ENCODE data around the gene CEP128. TPM values are rescaled to one million over a fixed set of nuclear protein-coding genes. Genes with fewer than 3 reads are reported as not detected.

The CEP128 gene
- total RNA-seq, 1 donor = 5.4 TPM

DNA sequence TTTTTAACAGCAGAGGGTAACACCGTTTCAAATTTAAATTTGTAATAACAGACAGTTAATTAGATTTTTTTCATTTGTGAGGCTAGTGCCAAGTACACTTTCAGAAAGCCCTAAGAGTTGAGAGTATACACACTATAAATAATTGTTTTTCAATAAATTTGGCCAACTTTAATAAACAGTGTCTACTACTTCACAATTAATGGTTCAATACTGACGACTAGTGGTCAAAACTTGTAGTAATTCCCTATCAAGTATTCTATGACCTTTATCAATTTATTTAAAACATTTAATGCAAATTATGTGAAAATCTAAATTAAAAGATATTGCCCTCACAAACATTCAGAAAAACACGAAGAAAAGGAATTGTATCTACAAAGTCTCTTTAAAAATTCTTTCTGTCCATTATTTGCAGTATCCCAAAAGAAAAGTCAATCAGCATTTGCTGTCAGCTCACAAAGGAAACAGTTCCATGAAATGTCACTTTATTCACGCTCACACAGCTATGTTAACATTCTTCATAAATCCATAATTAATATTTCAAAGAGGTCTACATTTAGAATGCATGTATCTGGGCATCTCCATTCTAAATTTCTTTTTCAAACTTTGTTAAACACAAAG is 91.2 kb downstream of the CEP128 start:
- no peaks in the 10 kb centered on the region for H3K79me2 ChIP-seq (ENCODE audit: insufficient read depth, low read length)
- TF ChIP-seq, protein P1, sequence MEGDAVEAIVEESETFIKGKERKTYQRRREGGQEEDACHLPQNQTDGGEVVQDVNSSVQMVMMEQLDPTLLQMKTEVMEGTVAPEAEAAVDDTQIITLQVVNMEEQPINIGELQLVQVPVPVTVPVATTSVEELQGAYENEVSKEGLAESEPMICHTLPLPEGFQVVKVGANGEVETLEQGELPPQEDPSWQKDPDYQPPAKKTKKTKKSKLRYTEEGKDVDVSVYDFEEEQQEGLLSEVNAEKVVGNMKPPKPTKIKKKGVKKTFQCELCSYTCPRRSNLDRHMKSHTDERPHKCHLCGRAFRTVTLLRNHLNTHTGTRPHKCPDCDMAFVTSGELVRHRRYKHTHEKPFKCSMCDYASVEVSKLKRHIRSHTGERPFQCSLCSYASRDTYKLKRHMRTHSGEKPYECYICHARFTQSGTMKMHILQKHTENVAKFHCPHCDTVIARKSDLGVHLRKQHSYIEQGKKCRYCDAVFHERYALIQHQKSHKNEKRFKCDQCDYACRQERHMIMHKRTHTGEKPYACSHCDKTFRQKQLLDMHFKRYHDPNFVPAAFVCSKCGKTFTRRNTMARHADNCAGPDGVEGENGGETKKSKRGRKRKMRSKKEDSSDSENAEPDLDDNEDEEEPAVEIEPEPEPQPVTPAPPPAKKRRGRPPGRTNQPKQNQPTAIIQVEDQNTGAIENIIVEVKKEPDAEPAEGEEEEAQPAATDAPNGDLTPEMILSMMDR (IDR thresholded peaks at IDR 0.05; ENCODE audit: extremely low read depth, low read depth, low read length) = peak; percentile 64
- peak overlapping the region; percentile 66 for H3K4me2 ChIP-seq (ENCODE audit: insufficient read depth, low read length)
- no peaks in the 10 kb centered on the region for H3K27me3 ChIP-seq (ENCODE audit: insufficient read depth, low read length)
- no peaks in the 10 kb centered on the region for H3K9me3 ChIP-seq (ENCODE audit: low read depth, low read length)
- DNase-seq (ENCODE audit: insufficient read length, low spot score, missing footprints) = no peak
- no peak overlapping the region for H2AFZ ChIP-seq (ENCODE audit: low read length)
- H4K20me1 ChIP-seq (ENCODE audit: insufficient read depth, low read length) = no peaks in the 10 kb centered on the region
- no peak overlapping the region for H3K27ac ChIP-seq (ENCODE audit: low read depth, low read length)
- H3K4me3 ChIP-seq (ENCODE audit: insufficient read depth, low read length) = no peak overlapping the region
- peaks cover 9% of the 10 kb centered on the region for H3K4me1 ChIP-seq (ENCODE audit: insufficient read depth, low read length)
- no peaks in the 10 kb centered on the region for H3K36me3 ChIP-seq (ENCODE audit: insufficient read depth, low read length)

DNA sequence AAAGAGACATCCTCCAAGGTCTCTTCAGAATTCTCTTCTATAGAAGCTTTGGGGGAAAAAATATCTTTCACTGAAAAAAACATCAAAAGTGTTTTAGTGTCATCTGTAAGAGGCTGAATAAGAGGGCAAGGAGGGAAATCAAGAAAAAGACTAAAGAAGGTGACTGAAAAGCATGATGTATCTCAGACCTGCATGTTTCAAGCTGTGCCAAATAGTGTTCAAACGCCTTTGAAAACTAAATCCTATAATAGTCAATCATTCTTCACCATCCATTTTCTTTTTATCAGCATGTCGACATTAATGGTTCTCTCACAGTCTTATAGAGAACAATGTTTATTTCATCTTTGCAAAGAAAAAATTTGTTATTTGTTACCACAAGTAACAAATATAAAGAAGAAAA is 94.5 kb downstream of the CEP128 start:
- H3K9me3 ChIP-seq (ENCODE audit: low read depth, low read length) = no peaks in the 10 kb centered on the region
- TF ChIP-seq, protein P1 (IDR thresholded peaks at IDR 0.05; ENCODE audit: extremely low read depth, low read depth, low read length) = no peak
- H3K79me2 ChIP-seq (ENCODE audit: insufficient read depth, low read length) = no peaks in the 10 kb centered on the region
- H3K27ac ChIP-seq (ENCODE audit: low read depth, low read length) = no peak overlapping the region
- H3K36me3 ChIP-seq (ENCODE audit: insufficient read depth, low read length) = no peaks in the 10 kb centered on the region
- no peak overlapping the region for H3K4me3 ChIP-seq (ENCODE audit: insufficient read depth, low read length)
- no peak for DNase-seq (ENCODE audit: insufficient read length, low spot score, missing footprints)
- no peak overlapping the region for H2AFZ ChIP-seq (ENCODE audit: low read length)
- H3K4me2 ChIP-seq (ENCODE audit: insufficient read depth, low read length) = no peak overlapping the region
- H3K27me3 ChIP-seq (ENCODE audit: insufficient read depth, low read length) = no peaks in the 10 kb centered on the region
- peaks cover 9% of the 10 kb centered on the region for H3K4me1 ChIP-seq (ENCODE audit: insufficient read depth, low read length)
- no peaks in the 10 kb centered on the region for H4K20me1 ChIP-seq (ENCODE audit: insufficient read depth, low read length)

DNA sequence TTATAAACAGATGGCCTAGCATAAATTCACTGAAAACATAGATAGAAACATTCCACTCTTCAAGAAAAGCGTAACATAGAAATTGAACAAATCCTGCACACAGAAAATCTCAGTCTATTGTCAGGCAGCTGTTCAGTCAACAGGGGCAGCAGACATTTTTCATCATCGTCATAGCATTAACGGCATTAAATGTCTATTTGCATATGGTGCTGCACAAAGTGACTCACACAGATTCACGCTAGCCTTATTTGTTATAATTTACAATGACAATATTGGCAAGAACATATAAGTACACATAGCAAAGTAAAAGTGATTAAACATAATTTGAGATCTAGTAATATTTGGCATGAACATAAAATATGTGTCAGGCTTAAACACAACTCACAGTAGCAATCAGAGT is 95.7 kb downstream of the CEP128 start:
- Histone ChIP-seq H2AFZ (ENCODE audit: low read length) (no peak overlapping the region), H3K4me3 (ENCODE audit: insufficient read depth, low read length) (no peak overlapping the region), H3K79me2 (ENCODE audit: insufficient read depth, low read length) (no peaks in the 10 kb centered on the region), H3K27me3 (ENCODE audit: insufficient read depth, low read length) (no peaks in the 10 kb centered on the region), H3K4me2 (ENCODE audit: insufficient read depth, low read length) (no peak overlapping the region), H4K20me1 (ENCODE audit: insufficient read depth, low read length) (no peaks in the 10 kb centered on the region), H3K27ac (ENCODE audit: low read depth, low read length) (no peak overlapping the region), H3K36me3 (ENCODE audit: insufficient read depth, low read length) (no peaks in the 10 kb centered on the region), H3K9me3 (ENCODE audit: low read depth, low read length) (no peaks in the 10 kb centered on the region), H3K4me1 (ENCODE audit: insufficient read depth, low read length) (peaks cover 9% of the 10 kb centered on the region)
- no peak for DNase-seq (ENCODE audit: insufficient read length, low spot score, missing footprints)
- TF ChIP-seq, protein P1 (IDR thresholded peaks at IDR 0.05; ENCODE audit: extremely low read depth, low read depth, low read length) = no peak

DNA sequence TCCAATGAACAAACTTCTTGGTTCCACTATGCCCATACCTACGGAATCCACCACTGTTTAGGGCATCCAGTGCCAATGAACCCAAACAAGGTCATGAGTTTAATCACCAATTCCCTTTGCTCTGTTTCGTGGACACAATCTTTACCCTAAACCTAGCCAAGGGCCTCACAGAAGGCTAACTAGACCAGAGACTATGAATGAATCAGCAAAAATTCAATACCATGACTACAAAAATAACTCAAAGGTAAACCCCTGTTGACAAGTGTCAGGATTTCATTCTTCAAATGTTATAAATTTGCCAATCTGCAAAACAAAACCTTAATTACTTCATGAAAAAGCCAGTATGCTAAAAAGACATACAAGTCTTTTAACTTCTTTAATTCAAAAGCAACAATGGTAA is 96.7 kb downstream of the CEP128 start:
- Histone ChIP-seq H3K4me3 (ENCODE audit: insufficient read depth, low read length) (no peak overlapping the region), H2AFZ (ENCODE audit: low read length) (peak overlapping the region; percentile 72), H4K20me1 (ENCODE audit: insufficient read depth, low read length) (no peaks in the 10 kb centered on the region), H3K4me2 (ENCODE audit: insufficient read depth, low read length) (no peak overlapping the region), H3K9me3 (ENCODE audit: low read depth, low read length) (no peaks in the 10 kb centered on the region), H3K27ac (ENCODE audit: low read depth, low read length) (no peak overlapping the region), H3K27me3 (ENCODE audit: insufficient read depth, low read length) (no peaks in the 10 kb centered on the region), H3K4me1 (ENCODE audit: insufficient read depth, low read length) (peaks cover 6% of the 10 kb centered on the region), H3K36me3 (ENCODE audit: insufficient read depth, low read length) (no peaks in the 10 kb centered on the region), H3K79me2 (ENCODE audit: insufficient read depth, low read length) (no peaks in the 10 kb centered on the region)
- TF ChIP-seq, protein P1 (IDR thresholded peaks at IDR 0.05; ENCODE audit: extremely low read depth, low read depth, low read length) = no peak
- DNase-seq (ENCODE audit: insufficient read length, low spot score, missing footprints) = no peak
